HG03571 (cell line): Measurements from ENCODE around the gene PRRG4.
"Not testable (repeated sequence)": the region's sequence is repeated elsewhere in the genome, so short reads cannot be mapped to it uniquely, and the experiment has no call there.

Experiments used
- ATAC-seq: cut with Tn5 transposase; IDR thresholded peaks from one replicate; pipeline ENCODE4 v1.9.1; 2021; ENCODE audit not compliant: unreplicated experiment

PRRG4 gene

GRCh38 chr11:32884770-32885384, 55.1 kb downstream of the PRRG4 start:
- ATAC-seq = no peak

- ATAC-seq = no peak
These were observed 55.8 kb downstream of the PRRG4 start for GRCh38 chr11:32885556-32885955.

- no peak for ATAC-seq
These were observed 56.5 kb downstream of the PRRG4 start for GRCh38 chr11:32886180-32886579.

- ATAC-seq = not testable (repeated sequence)
These were observed 58.1 kb downstream of the PRRG4 start for GRCh38 chr11:32887707-32888383.

GRCh38 chr11:32888384-32888710, 58.6 kb downstream of the PRRG4 start:
- not testable (repeated sequence) for ATAC-seq

GRCh38 chr11:32888805-32889204, 59.1 kb downstream of the PRRG4 start:
- no peak for ATAC-seq

GRCh38 chr11:32890843-32891656, 61.3 kb downstream of the PRRG4 start:
- no peak for ATAC-seq

GRCh38 chr11:32891657-32892354, 62.1 kb downstream of the PRRG4 start:
- no peak for ATAC-seq

GRCh38 chr11:32892355-32893092, 62.8 kb downstream of the PRRG4 start, which contains the start of gene QSER1:
TSS of gene QSER1 (plus strand) at chr11:32892811. CDS start at chr11:32893126, 315 bp downstream.
- peak; percentile 63 for ATAC-seq

GRCh38 chr11:32893093-32893342, 63.3 kb downstream of the PRRG4 start:
- ATAC-seq = no peak

GRCh38 chr11:32893343-32894148, 63.8 kb downstream of the PRRG4 start:
- ATAC-seq = peak; percentile 37

GRCh38 chr11:32894149-32894827, 64.6 kb downstream of the PRRG4 start:
- ATAC-seq = no peak

- ATAC-seq = no peak
These were observed 65.2 kb downstream of the PRRG4 start for GRCh38 chr11:32894921-32895320.

- ATAC-seq = no peak
These were observed 65.7 kb downstream of the PRRG4 start for GRCh38 chr11:32895471-32895870.

- ATAC-seq = no peak
These were observed 67.4 kb downstream of the PRRG4 start for GRCh38 chr11:32897103-32897502.

GRCh38 chr11:32899438-32899837, 69.7 kb downstream of the PRRG4 start:
- ATAC-seq = peak; percentile 71

GRCh38 chr11:32902089-32902665, 72.5 kb downstream of the PRRG4 start:
- ATAC-seq = no peak

- ATAC-seq = no peak
These were observed 75.4 kb downstream of the PRRG4 start for GRCh38 chr11:32905028-32905667.
